Activated CD4-positive, alpha-beta T cell treated with anti-CD3 and anti-CD28 coated beads for 24 hours (primary cell): ENCODE measurements around the gene TBCE.

Source experiments
- DNase-seq, 2 donors: peaks; one replicate each; pipeline ENCODE4 v3.0.0-alpha.2; 2020; ENCODE audit warnings: low read depth in 2 of 2

The TBCE gene

GRCh38 chr1:235409042-235409820 is 42.0 kb downstream of the TBCE start:
- DNase-seq, result no peak

- DNase-seq, result no peak
These were observed 43.2 kb downstream of the TBCE start for GRCh38 chr1:235410467-235410866.

- no peak for DNase-seq
These were observed 44.6 kb downstream of the TBCE start for GRCh38 chr1:235411489-235412486.

GRCh38 chr1:235415008-235415904 is 48.0 kb downstream of the TBCE start:
- peak; percentile 18 to 33 for DNase-seq

GRCh38 chr1:235416662-235417049 is 49.4 kb downstream of the TBCE start:
- no peak for DNase-seq

GRCh38 chr1:235417086-235417697 is 50.0 kb downstream of the TBCE start:
- DNase-seq, result peak; percentile 33 to 43

GRCh38 chr1:235421751-235422150 is 54.5 kb downstream of the TBCE start:
- no peak for DNase-seq

- no peak for DNase-seq
These were observed 56.0 kb downstream of the TBCE start for GRCh38 chr1:235423214-235423652.

GRCh38 chr1:235424092-235424491 is 56.9 kb downstream of the TBCE start:
- no peak for DNase-seq

- DNase-seq, result no peak
These were observed 58.1 kb downstream of the TBCE start for GRCh38 chr1:235425357-235425756.

- DNase-seq, result no peak
These were observed 58.9 kb downstream of the TBCE start for GRCh38 chr1:235426143-235426542.

- DNase-seq, result no peak
These were observed 59.5 kb downstream of the TBCE start for GRCh38 chr1:235426680-235427079.

- DNase-seq, result no peak
These were observed 60.2 kb downstream of the TBCE start for GRCh38 chr1:235427447-235427846.

GRCh38 chr1:235429143-235429542 is 61.9 kb downstream of the TBCE start:
- DNase-seq, result no peak

GRCh38 chr1:235430991-235431390 is 63.8 kb downstream of the TBCE start:
- DNase-seq, result no peak

- no peak for DNase-seq
These were observed 66.8 kb downstream of the TBCE start for GRCh38 chr1:235434001-235434400.

GRCh38 chr1:235441159-235441685 is 74.0 kb downstream of the TBCE start:
- DNase-seq, result no peak

GRCh38 chr1:235442788-235443429 is 75.7 kb downstream of the TBCE start:
- no peak for DNase-seq

GRCh38 chr1:235448616-235449015 is 81.4 kb downstream of the TBCE start:
- no peak for DNase-seq

- no peak for DNase-seq
These were observed 83.2 kb downstream of the TBCE start for GRCh38 chr1:235450433-235450832.
